OCI-LY7 (cell line): Measurements from ENCODE around the gene S100A1.
"Not testable (repeated sequence)": the region's sequence is repeated elsewhere in the genome, so short reads cannot be mapped to it uniquely, and the experiment has no call there.

Experiments used
- CTCF ChIP-seq: fragments of 200-600 bp; sonication (generic); conservative IDR thresholded peaks from 2 replicates; pipeline ENCODE4 v1.5.1; 2014; ENCODE audit warnings: mild to moderate bottlenecking, antibody characterized with exemption, low read length, moderate library complexity, mixed read lengths
- EZH2phosphoT487 ChIP-seq: fragments of 200-600 bp; sonication (generic); IDR thresholded peaks from 2 replicates; pipeline ENCODE4 v1.6.1; 2018; ENCODE audit warnings: low read depth, borderline replicate concordance, mild to moderate bottlenecking, mixed run types, antibody characterized with exemption, low read length, moderate library complexity, mixed read lengths

GRCh38 chr1:153583514-153583913, 44.7 kb upstream of the S100A1 start:
- TF ChIP-seq CTCF, EZH2phosphoT487: not testable (repeated sequence)
